Measurements from ENCODE around the gene MAP4K4.
"Not testable (repeated sequence)": the region's sequence is repeated elsewhere in the genome, so short reads cannot be mapped to it uniquely, and the experiment has no call there.

The MAP4K4 gene

DNA sequence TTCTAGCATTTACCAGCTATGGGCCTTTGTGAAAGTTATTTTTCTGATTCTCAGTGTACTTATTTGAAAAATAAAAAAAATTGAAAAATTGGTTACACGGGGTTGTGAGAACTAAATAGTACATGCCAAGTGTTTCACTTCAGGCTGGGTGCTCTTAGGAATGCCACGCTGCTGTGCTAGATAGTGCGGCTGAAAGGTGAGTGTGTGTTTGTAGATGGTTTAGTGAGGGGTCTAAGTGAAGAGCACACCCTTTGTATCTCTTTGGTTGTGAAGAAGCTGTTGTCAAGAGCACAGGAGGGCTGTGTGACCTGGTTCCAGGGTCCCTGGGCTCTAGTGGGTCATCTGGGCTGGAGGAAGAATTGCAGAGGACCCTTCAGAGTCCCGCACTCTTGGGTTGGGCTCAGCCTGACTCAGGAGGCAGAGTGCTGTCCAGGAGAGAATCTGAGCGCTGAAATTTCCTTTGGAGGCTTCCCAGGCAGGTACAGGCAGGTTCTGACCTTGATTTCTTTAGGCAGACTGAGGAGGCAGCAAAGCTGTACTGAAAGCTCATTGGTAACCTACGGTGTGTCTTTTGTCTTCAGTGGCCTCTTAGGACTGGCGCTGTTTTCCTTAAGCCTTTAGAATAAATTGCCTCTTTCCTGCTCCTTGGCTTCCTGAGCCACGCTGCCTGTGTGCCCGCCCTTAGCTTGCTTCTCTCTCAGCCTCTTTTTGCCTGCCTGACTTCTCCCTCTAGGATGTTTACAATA lies 44.4 kb downstream of the MAP4K4 start:
- DNase-seq (ENCODE audit: low read depth in 2 of 3, low spot score in 1 of 3), result no peak

DNA sequence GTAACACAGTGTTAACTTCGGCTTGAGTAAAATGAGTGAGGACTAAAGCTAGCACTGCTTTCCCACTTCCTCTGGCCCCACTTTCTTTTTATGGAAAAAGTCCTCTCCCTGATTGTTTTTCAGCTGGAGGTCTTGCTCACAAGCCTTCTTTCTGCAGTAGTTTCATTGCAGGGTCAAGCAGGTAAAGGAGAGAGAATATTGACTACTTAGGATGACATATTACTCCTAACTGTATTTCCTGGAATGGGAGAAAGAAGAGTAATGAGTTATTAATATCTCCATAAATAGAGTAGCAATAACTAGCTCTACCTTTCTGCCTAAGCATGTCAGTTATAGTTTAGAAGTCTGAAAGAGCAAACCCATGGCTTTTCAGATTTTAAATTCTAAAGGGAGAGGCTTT lies 45.0 kb downstream of the MAP4K4 start:
- DNase-seq (ENCODE audit: low read depth in 2 of 3, low spot score in 1 of 3), result no peak

DNA sequence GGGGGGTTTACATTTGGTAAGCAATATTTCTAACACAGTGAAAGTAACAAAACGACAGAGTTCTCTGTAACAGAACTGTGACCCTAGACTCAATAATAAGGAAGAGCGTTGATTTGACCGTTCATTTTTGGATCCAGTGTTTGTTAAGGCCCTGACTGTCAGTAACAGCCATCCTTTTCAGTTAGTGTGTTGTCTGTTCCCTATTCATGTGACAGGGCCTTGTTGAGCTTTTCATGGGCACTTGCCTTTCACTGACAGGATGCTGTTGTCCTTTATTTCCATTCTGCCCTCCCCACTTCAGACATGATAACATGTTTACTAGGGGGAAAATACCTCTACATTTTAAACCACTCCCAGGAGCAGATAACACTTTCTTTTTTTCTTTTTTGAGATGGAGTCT lies 45.8 kb downstream of the MAP4K4 start:
- no peak for DNase-seq (ENCODE audit: low read depth in 2 of 3, low spot score in 1 of 3)

DNA sequence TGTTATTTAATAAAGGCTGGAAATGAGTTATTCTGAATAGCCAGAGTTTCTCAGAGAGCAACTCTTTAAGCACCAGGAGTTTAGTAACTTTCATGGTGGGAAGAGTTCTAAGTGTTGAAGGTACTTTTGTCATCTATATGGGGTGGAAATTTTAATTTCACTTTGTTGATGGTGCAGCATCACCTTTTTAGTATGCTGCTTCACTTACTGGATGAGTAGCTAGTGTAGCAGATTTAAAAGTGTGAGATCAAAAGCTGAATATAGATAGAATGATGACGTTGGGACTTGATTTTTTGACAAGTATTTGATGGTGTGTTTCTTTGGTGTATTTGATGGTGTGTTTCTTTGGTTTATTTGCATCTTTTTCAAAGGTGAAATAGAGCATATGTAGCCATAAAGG lies 47.3 kb downstream of the MAP4K4 start:
- DNase-seq (ENCODE audit: low read depth in 2 of 3, low spot score in 1 of 3), result no peak

GRCh38 chr2:101745711-101746694 lies 48.5 kb downstream of the MAP4K4 start:
- DNase-seq (ENCODE audit: low read depth in 2 of 3, low spot score in 1 of 3), result no peak

GRCh38 chr2:101748000-101748399 lies 50.5 kb downstream of the MAP4K4 start:
- no peak for DNase-seq (ENCODE audit: low read depth in 2 of 3, low spot score in 1 of 3)

- not testable (repeated sequence) for DNase-seq (ENCODE audit: low read depth in 2 of 3, low spot score in 1 of 3)
Observed at GRCh38 chr2:101748462-101748861, 51.0 kb downstream of the MAP4K4 start.

- no peak for DNase-seq (ENCODE audit: low read depth in 2 of 3, low spot score in 1 of 3)
Observed at GRCh38 chr2:101750688-101751087, 53.2 kb downstream of the MAP4K4 start.

GRCh38 chr2:101751276-101751815 lies 53.8 kb downstream of the MAP4K4 start:
- DNase-seq (ENCODE audit: low read depth in 2 of 3, low spot score in 1 of 3), result no peak

- no peak for DNase-seq (ENCODE audit: low read depth in 2 of 3, low spot score in 1 of 3)
Observed at GRCh38 chr2:101751875-101752619, 54.5 kb downstream of the MAP4K4 start.

- DNase-seq (ENCODE audit: low read depth in 2 of 3, low spot score in 1 of 3), result no peak
Observed at GRCh38 chr2:101752716-101753616, 55.5 kb downstream of the MAP4K4 start.

GRCh38 chr2:101753720-101754490 lies 56.4 kb downstream of the MAP4K4 start:
- DNase-seq (ENCODE audit: low read depth in 2 of 3, low spot score in 1 of 3), result no peak

GRCh38 chr2:101754618-101755017 lies 57.1 kb downstream of the MAP4K4 start:
- no peak for DNase-seq (ENCODE audit: low read depth in 2 of 3, low spot score in 1 of 3)

- DNase-seq (ENCODE audit: low read depth in 2 of 3, low spot score in 1 of 3), result no peak
Observed at GRCh38 chr2:101756266-101756665, 58.8 kb downstream of the MAP4K4 start.

DNA sequence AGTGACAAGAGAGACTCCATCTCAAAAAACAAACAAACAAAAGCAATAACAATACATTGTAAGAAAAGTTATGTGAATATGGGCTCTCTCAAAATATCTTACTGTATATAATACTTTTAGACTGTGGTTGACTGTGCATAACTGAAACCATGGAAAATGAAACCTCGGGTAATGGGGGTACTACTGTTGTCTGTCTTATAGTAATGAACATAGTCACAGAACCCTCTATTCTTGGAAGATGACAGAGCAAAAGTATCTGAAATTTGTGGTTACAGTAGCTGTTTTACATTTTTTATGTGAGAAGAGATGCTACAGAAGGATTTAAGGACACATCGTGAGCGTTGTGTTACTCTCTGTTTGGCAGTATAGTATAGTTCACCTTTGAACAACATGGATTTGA lies 60.5 kb downstream of the MAP4K4 start:
- no peak for DNase-seq (ENCODE audit: low read depth in 2 of 3, low spot score in 1 of 3)

DNA sequence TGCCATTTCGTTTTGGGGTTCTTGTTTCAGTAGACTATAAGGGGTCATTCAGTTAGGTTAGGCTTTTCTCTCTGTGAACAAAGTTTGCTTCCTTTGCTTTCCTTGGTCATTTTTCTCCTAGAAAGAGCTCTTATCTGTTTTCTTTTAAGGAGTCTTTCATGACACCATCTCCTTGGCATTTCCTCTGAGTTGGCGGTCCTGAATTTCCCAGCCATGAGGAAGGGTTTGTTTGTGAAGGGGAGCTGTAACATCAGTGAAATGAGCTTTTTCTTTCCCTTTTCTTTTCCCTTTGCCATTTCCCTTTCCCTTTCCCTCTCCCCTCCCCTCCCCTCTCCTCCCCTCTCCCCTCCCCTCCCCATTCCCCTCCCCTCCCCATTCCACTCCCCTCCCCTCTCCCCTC lies 61.7 kb downstream of the MAP4K4 start:
- DNase-seq (ENCODE audit: low read depth in 2 of 3, low spot score in 1 of 3), result no peak

- DNase-seq (ENCODE audit: low read depth in 2 of 3, low spot score in 1 of 3), result no peak
Observed at GRCh38 chr2:101762451-101763171, 65.1 kb downstream of the MAP4K4 start.

DNA sequence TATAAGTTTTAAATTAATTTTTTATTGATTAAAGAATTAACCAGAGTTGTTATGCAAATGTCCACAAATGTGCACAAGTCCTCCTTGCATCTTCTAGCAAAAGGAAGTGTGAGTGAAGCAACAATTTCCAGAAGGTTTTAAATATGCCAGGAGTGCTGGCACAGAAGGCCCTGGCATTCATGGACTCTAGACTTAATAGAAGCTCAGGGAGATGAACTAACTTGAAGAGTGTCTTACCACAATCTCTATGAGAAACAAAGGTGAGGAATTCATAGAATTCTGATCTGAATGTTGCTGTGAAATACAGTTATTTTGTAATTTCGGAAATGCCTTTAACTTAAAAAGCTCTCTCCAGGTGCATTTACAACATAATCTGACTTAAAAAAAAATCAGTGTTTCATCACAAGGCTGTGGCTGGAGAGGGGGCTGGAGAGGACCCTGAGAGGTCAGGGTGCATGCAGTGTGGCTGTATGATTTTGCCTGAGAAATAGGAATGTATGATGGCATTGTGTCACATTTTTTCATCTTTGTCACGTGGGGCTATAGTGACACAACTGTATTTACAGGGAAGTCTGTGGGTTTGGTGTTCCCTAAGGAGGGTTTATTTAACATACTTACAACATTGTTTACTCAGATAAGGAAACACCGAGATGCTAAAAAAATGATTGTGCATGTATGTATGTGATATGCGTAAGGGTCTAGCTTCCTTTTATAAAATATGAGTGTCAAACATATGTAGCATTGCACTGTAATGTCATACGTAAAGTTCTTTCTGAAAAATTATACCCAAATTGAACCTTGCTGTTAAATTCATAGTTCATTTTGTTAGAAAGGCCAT lies 66.2 kb downstream of the MAP4K4 start:
- DNase-seq (ENCODE audit: low read depth in 2 of 3, low spot score in 1 of 3), result no peak

Measured in stimulated activated CD4-positive, alpha-beta T cell treated with anti-CD3 and anti-CD28 coated beads, Interleukin-12 subunit alpha, Interleukin-12 subunit beta, amount 100 ng/mL, for 48 hours (primary cell).